Measurements from ENCODE around the gene KLHL29.

GRCh38 chr2:23425885-23426262 is 40.9 kb downstream of the KLHL29 start:
- TF ChIP-seq, protein P1, sequence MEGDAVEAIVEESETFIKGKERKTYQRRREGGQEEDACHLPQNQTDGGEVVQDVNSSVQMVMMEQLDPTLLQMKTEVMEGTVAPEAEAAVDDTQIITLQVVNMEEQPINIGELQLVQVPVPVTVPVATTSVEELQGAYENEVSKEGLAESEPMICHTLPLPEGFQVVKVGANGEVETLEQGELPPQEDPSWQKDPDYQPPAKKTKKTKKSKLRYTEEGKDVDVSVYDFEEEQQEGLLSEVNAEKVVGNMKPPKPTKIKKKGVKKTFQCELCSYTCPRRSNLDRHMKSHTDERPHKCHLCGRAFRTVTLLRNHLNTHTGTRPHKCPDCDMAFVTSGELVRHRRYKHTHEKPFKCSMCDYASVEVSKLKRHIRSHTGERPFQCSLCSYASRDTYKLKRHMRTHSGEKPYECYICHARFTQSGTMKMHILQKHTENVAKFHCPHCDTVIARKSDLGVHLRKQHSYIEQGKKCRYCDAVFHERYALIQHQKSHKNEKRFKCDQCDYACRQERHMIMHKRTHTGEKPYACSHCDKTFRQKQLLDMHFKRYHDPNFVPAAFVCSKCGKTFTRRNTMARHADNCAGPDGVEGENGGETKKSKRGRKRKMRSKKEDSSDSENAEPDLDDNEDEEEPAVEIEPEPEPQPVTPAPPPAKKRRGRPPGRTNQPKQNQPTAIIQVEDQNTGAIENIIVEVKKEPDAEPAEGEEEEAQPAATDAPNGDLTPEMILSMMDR (IDR thresholded peaks at IDR 0.05): no peak
- TF ChIP-seq POLR2A (IDR thresholded peaks at IDR 0.05): no peak
